ENCODE results near the gene KCNJ15.

DNA sequence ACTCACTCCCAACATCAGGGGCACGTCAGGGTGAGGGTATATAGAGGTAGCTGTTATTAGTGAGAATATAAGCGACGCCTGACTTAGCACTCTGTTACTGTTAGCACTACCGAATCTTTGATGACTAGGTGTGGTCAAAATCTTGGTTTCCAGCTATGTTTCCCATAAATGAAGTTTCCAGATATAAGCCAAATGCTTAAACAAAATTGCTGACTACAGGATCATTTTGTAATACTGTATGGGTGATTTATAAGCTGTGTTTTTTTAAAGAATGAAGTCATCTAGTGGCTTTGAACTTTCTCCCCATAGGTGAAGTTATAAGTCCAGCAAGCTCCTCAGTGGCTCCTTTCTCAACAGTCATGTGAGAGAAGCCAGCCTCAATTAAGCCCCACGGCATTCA lies 23.7 kb downstream of the KCNJ15 start:
- TF ChIP-seq, protein P1, sequence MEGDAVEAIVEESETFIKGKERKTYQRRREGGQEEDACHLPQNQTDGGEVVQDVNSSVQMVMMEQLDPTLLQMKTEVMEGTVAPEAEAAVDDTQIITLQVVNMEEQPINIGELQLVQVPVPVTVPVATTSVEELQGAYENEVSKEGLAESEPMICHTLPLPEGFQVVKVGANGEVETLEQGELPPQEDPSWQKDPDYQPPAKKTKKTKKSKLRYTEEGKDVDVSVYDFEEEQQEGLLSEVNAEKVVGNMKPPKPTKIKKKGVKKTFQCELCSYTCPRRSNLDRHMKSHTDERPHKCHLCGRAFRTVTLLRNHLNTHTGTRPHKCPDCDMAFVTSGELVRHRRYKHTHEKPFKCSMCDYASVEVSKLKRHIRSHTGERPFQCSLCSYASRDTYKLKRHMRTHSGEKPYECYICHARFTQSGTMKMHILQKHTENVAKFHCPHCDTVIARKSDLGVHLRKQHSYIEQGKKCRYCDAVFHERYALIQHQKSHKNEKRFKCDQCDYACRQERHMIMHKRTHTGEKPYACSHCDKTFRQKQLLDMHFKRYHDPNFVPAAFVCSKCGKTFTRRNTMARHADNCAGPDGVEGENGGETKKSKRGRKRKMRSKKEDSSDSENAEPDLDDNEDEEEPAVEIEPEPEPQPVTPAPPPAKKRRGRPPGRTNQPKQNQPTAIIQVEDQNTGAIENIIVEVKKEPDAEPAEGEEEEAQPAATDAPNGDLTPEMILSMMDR (IDR thresholded peaks at IDR 0.05), result no peak
- no peak for TF ChIP-seq POLR2A (IDR thresholded peaks at IDR 0.05)

Measured in Peyer's patch (tissue), 4 donors.